H7 (cell line): ENCODE results near the gene CECR2. TPM values are rescaled to one million over a fixed set of nuclear protein-coding genes. Genes with fewer than 3 reads are reported as not detected.

ENCODE experiments used
- DNase-seq: peaks from one replicate; pipeline ENCODE4 v3.0.0; 2012
- H3K27me3 ChIP-seq: 2 replicates; pipeline ENCODE4 v1.6.0; 2011; ENCODE audit warnings: mild to moderate bottlenecking, low read length; ENCODE audit not compliant: control insufficient read depth, insufficient read depth
- H3K36me3 ChIP-seq: replicated peaks from 2 replicates; pipeline ENCODE4 v1.5.1; 2011; ENCODE audit warnings: low read length; ENCODE audit not compliant: control insufficient read depth, insufficient read depth
- H3K4me3 ChIP-seq: 2 replicates; pipeline ENCODE4 v1.5.1; 2011; ENCODE audit warnings: low read depth, mild to moderate bottlenecking, control low read depth, low read length, moderate library complexity; ENCODE audit not compliant: insufficient read depth
- total RNA-seq: library from RNA; depleted of rRNA; stranded (reverse); fragments of >200 nt; shearing (Covaris generic); gene quantifications from 2 replicates; pipeline ENCODE4 v1.2.3, GENCODE V29; 2014

Gene CECR2
- total RNA-seq, 1 experiment from 2014 or later: 50.0 TPM

GRCh38 chr22:17375914-17376614, 6.8 kb downstream of the CECR2 start:
- no peak for DNase-seq
- H3K27me3 ChIP-seq: no peaks in the 10 kb centered on the region
- H3K36me3 ChIP-seq: no peaks in the 10 kb centered on the region
- no peak overlapping the region for H3K4me3 ChIP-seq

GRCh38 chr22:17376950-17377349, 7.7 kb downstream of the CECR2 start:
- Histone ChIP-seq H3K4me3 (no peak overlapping the region), H3K36me3 (no peaks in the 10 kb centered on the region), H3K27me3 (no peaks in the 10 kb centered on the region)
- DNase-seq: no peak

- no peaks in the 10 kb centered on the region for H3K36me3 ChIP-seq
- no peaks in the 10 kb centered on the region for H3K27me3 ChIP-seq
- no peak overlapping the region for H3K4me3 ChIP-seq
- DNase-seq: no peak
Measured at GRCh38 chr22:17379944-17380343, 10.7 kb downstream of the CECR2 start.

- no peaks in the 10 kb centered on the region for H3K36me3 ChIP-seq
- no peak for DNase-seq
- no peak overlapping the region for H3K4me3 ChIP-seq
- H3K27me3 ChIP-seq: no peaks in the 10 kb centered on the region
Measured at GRCh38 chr22:17380359-17381087, 11.3 kb downstream of the CECR2 start.

- Histone ChIP-seq H3K4me3 (no peak overlapping the region), H3K36me3 (no peaks in the 10 kb centered on the region), H3K27me3 (no peaks in the 10 kb centered on the region)
- no peak for DNase-seq
Measured at GRCh38 chr22:17381192-17381913, 12.1 kb downstream of the CECR2 start.

- H3K27me3 ChIP-seq: no peaks in the 10 kb centered on the region
- DNase-seq: no peak
- peaks cover 4% of the 10 kb centered on the region for H3K36me3 ChIP-seq
- H3K4me3 ChIP-seq: no peak overlapping the region
Measured at GRCh38 chr22:17384612-17385330, 15.5 kb downstream of the CECR2 start.

- no peaks in the 10 kb centered on the region for H3K27me3 ChIP-seq
- H3K36me3 ChIP-seq: peaks cover 4% of the 10 kb centered on the region
- no peak for DNase-seq
Measured at GRCh38 chr22:17387356-17387755, 18.1 kb downstream of the CECR2 start.

GRCh38 chr22:17388235-17388634, 19.0 kb downstream of the CECR2 start:
- no peak for DNase-seq
- Histone ChIP-seq H3K27me3 (no peaks in the 10 kb centered on the region), H3K4me3 (no peak overlapping the region), H3K36me3 (peaks cover 4% of the 10 kb centered on the region)

More at GRCh38 chr22:17387356-17387755, 18.1 kb downstream of the CECR2 start:
- no peak overlapping the region for H3K4me3 ChIP-seq

GRCh38 chr22:17390087-17390486, 20.8 kb downstream of the CECR2 start:
- Histone ChIP-seq H3K36me3 (peaks cover 4% of the 10 kb centered on the region), H3K4me3 (no peak overlapping the region), H3K27me3 (no peaks in the 10 kb centered on the region)
- no peak for DNase-seq

GRCh38 chr22:17396516-17396915, 27.3 kb downstream of the CECR2 start:
- Histone ChIP-seq H3K27me3 (no peaks in the 10 kb centered on the region), H3K36me3 (no peaks in the 10 kb centered on the region), H3K4me3 (no peak overlapping the region)
- no peak for DNase-seq

GRCh38 chr22:17397756-17398547, 28.7 kb downstream of the CECR2 start:
- Histone ChIP-seq H3K36me3 (no peaks in the 10 kb centered on the region), H3K27me3 (no peaks in the 10 kb centered on the region), H3K4me3 (no peak overlapping the region)
- DNase-seq: no peak

GRCh38 chr22:17400305-17400704, 31.0 kb downstream of the CECR2 start:
- H3K27me3 ChIP-seq: no peaks in the 10 kb centered on the region
- no peak overlapping the region for H3K4me3 ChIP-seq
- no peaks in the 10 kb centered on the region for H3K36me3 ChIP-seq
- no peak for DNase-seq

- Histone ChIP-seq H3K4me3 (no peak overlapping the region), H3K27me3 (no peaks in the 10 kb centered on the region), H3K36me3 (no peaks in the 10 kb centered on the region)
- no peak for DNase-seq
Measured at GRCh38 chr22:17401728-17402127, 32.5 kb downstream of the CECR2 start.

GRCh38 chr22:17402293-17402692, 33.0 kb downstream of the CECR2 start:
- Histone ChIP-seq H3K36me3 (no peaks in the 10 kb centered on the region), H3K27me3 (no peaks in the 10 kb centered on the region), H3K4me3 (no peak overlapping the region)
- no peak for DNase-seq
